GM23338 (cell line): Measurements from ENCODE around the gene DCDC2. TPM values are rescaled to one million over a fixed set of nuclear protein-coding genes. Genes with fewer than 3 reads are reported as not detected.

Experiments used
- ATAC-seq: fragments of 200-7000 bp; cut with Tn5 transposase; 3 replicates; pipeline ENCODE4 v1.9.1; 2020
- DNase-seq: peaks from one replicate; pipeline ENCODE4 v3.0.0-alpha.2; 2015; ENCODE audit warnings: low spot score
- H2AFZ ChIP-seq: fragments of 200-600 bp; sonication (generic); 2 replicates; pipeline ENCODE4 v1.8.0; 2016; ENCODE audit warnings: antibody characterized with exemption, mild to moderate bottlenecking, moderate library complexity
- H3F3A ChIP-seq: fragments of 200-600 bp; sonication (generic); replicated peaks from 2 replicates; pipeline ENCODE4 v1.8.0; 2017; ENCODE audit warnings: antibody characterized with exemption, mixed run types, low read depth
- H3K27ac ChIP-seq: fragments of 200-600 bp; sonication (generic); 2 replicates; pipeline ENCODE4 v1.6.1; 2016; ENCODE audit warnings: low read depth
- H3K27me3 ChIP-seq: fragments of 200-600 bp; sonication (generic); 2 replicates; pipeline ENCODE4 v1.8.0; 2016; ENCODE audit warnings: mild to moderate bottlenecking, mixed run types, moderate library complexity; ENCODE audit not compliant: insufficient read depth
- H3K36me3 ChIP-seq: fragments of 200-600 bp; sonication (generic); 2 replicates; pipeline ENCODE4 v1.8.0; 2016; ENCODE audit warnings: mild to moderate bottlenecking; ENCODE audit not compliant: insufficient read depth
- H3K4me1 ChIP-seq: fragments of 200-600 bp; sonication (generic); 2 replicates; pipeline ENCODE4 v1.8.0; 2016; ENCODE audit warnings: mild to moderate bottlenecking, moderate library complexity; ENCODE audit not compliant: insufficient read depth
- H3K4me2 ChIP-seq: fragments of 200-600 bp; sonication (generic); 2 replicates; pipeline ENCODE4 v1.7.1; 2017; ENCODE audit warnings: mixed run types
- H3K4me3 ChIP-seq: fragments of 200-600 bp; sonication (generic); 2 replicates; pipeline ENCODE4 v1.6.1; 2016; ENCODE audit warnings: mixed run types
- H3K79me2 ChIP-seq: fragments of 200-600 bp; sonication (generic); replicated peaks from 2 replicates; pipeline ENCODE4 v1.8.0; 2017; ENCODE audit warnings: mild to moderate bottlenecking; ENCODE audit not compliant: insufficient read depth
- H3K9me2 ChIP-seq: fragments of 200-600 bp; sonication (generic); 2 replicates; pipeline ENCODE4 v1.8.0; 2017; ENCODE audit not compliant: insufficient read depth
- H4K20me1 ChIP-seq: fragments of 200-600 bp; sonication (generic); replicated peaks from 2 replicates; pipeline ENCODE4 v1.8.0; 2017; ENCODE audit warnings: mild to moderate bottlenecking; ENCODE audit not compliant: insufficient read depth
- H3K27ac Mint-ChIP-seq: 2 replicates; pipeline ENCODE4 v1.8.0; 2020; ENCODE audit warnings: inconsistent platforms, mild to moderate bottlenecking, moderate library complexity, mixed read lengths
- H3K27me3 Mint-ChIP-seq: 3 replicates; pipeline ENCODE4 v1.8.0; 2022; ENCODE audit warnings: low read depth, mild to moderate bottlenecking, moderate library complexity, mixed read lengths, inconsistent platforms; ENCODE audit not compliant: insufficient read depth, poor library complexity
- H3K36me3 Mint-ChIP-seq: 3 replicates; pipeline ENCODE4 v1.8.0; 2021; ENCODE audit warnings: low read depth, mild to moderate bottlenecking, inconsistent platforms, moderate library complexity, mixed read lengths
- H3K4me1 Mint-ChIP-seq: 3 replicates; pipeline ENCODE4 v1.8.0; 2020; ENCODE audit warnings: mild to moderate bottlenecking, inconsistent platforms, mixed read lengths
- H3K4me3 Mint-ChIP-seq: 3 replicates; pipeline ENCODE4 v1.8.0; 2021; ENCODE audit warnings: moderate library complexity, mild to moderate bottlenecking, inconsistent platforms, mixed read lengths
- H3K9me3 Mint-ChIP-seq: 3 replicates; pipeline ENCODE4 v1.8.0; 2020; ENCODE audit warnings: moderate library complexity, mild to moderate bottlenecking, inconsistent platforms, mixed read lengths
- CREB1 ChIP-seq: fragments of 250-450 bp; sonication (Bioruptor Pico); IDR thresholded peaks from 2 replicates; pipeline ENCODE4 v1.5.0; 2020; ENCODE audit warnings: low read depth, mild to moderate bottlenecking, moderate library complexity
- CTCF ChIP-seq, 2 experiments: fragments of 200-600 bp in 1 of 2; sonication (generic) in 1 of 2; conservative IDR thresholded peaks; 2 replicates each; pipeline versions ENCODE4 v1.5.1 to v1.6.1; 2016 to 2017; ENCODE audit warnings: antibody characterized with exemption in 2 of 2, low read depth in 2 of 2, mild to moderate bottlenecking in 2 of 2, moderate library complexity in 1 of 2
- ETS1 ChIP-seq: IDR thresholded peaks from 2 replicates; pipeline ENCODE4 v1.6.1; 2016; ENCODE audit warnings: antibody characterized with exemption
- EZH2 ChIP-seq: fragments of 200-600 bp; sonication (generic); IDR thresholded peaks from one replicate; pipeline ENCODE4 v1.8.0; 2017; ENCODE audit warnings: antibody characterized with exemption, mild to moderate bottlenecking, low read depth; ENCODE audit not compliant: unreplicated experiment
- EZH2phosphoT487 ChIP-seq: fragments of 200-600 bp; sonication (generic); IDR thresholded peaks from one replicate; pipeline ENCODE4 v1.8.1; 2018; ENCODE audit warnings: antibody characterized with exemption; ENCODE audit not compliant: unreplicated experiment
- JUNB ChIP-seq: IDR thresholded peaks from one replicate; pipeline ENCODE4 v1.6.1; 2016; ENCODE audit warnings: antibody characterized with exemption; ENCODE audit not compliant: unreplicated experiment
- NANOG ChIP-seq: IDR thresholded peaks from 2 replicates; pipeline ENCODE4 v1.6.1; 2016; ENCODE audit warnings: antibody characterized with exemption, borderline replicate concordance
- POLR2AphosphoS5 ChIP-seq: IDR thresholded peaks from 2 replicates; pipeline ENCODE4 v1.6.1; 2016; ENCODE audit warnings: antibody characterized with exemption, low read depth
- REST ChIP-seq: IDR thresholded peaks from one replicate; pipeline ENCODE4 v1.6.1; 2018; ENCODE audit warnings: antibody characterized with exemption; ENCODE audit not compliant: unreplicated experiment
- STAT1 ChIP-seq: IDR thresholded peaks from one replicate; pipeline ENCODE4 v1.6.1; 2016; ENCODE audit warnings: antibody characterized with exemption; ENCODE audit not compliant: unreplicated experiment
- ZNF114 ChIP-seq: fragments of 250-450 bp; sonication (Bioruptor Pico); IDR thresholded peaks from 2 replicates; pipeline ENCODE4 v1.5.0; 2020; ENCODE audit warnings: mild to moderate bottlenecking, moderate library complexity
- ZNF331 ChIP-seq: fragments of 250-450 bp; sonication (Bioruptor Pico); IDR thresholded peaks from 2 replicates; pipeline ENCODE4 v1.5.0; 2020; ENCODE audit warnings: low read depth, mild to moderate bottlenecking, moderate library complexity
- ZNF462 ChIP-seq: fragments of 250-450 bp; sonication (Bioruptor Pico); IDR thresholded peaks from 2 replicates; pipeline ENCODE4 v1.5.0; 2020; ENCODE audit warnings: mild to moderate bottlenecking, moderate library complexity
- polyA plus RNA-seq: library from polyadenylated mRNA; unstranded; fragments of >200 nt; fragmentation: Nextera tagmentation; extraction: Ambion mirVana; gene quantifications from 2 replicates; pipeline ENCODE4 v1.2.1, GENCODE V29; 2016
- total RNA-seq: library from RNA; depleted of rRNA; stranded (reverse); fragments of >200 nt; shearing (Covaris generic); gene quantifications from 2 replicates; pipeline ENCODE4 v1.2.3, GENCODE V29; 2014

DCDC2 gene
- total and polyA plus RNA-seq, 2 experiments from 2014 or later = 0.59 to 0.79 TPM

- TF ChIP-seq JUNB (no peak), ETS1 (no peak), NANOG (no peak), REST (no peak), CREB1 (no peak), ZNF114 (CRISPR knock-in tag) (no peak), ZNF331 (CRISPR knock-in tag) (no peak), EZH2 (no peak), ZNF462 (CRISPR knock-in tag) (no peak), EZH2phosphoT487 (no peak), STAT1 (no peak), CTCF (conservative IDR thresholded peaks at IDR 0.05; ENCODE audit: low read depth in 2 of 2) (no peak), POLR2AphosphoS5 (no peak)
- Histone ChIP-seq H3K36me3 (no peaks in the 10 kb centered on the region), H3K4me1 (no peaks in the 10 kb centered on the region), H3K4me2 (no peak overlapping the region), H3F3A (no peaks in the 10 kb centered on the region), H3K9me2 (no peaks in the 10 kb centered on the region), H3K79me2 (no peaks in the 10 kb centered on the region), H4K20me1 (no peaks in the 10 kb centered on the region), H3K27me3 (no peaks in the 10 kb centered on the region), H3K4me3 (no peak overlapping the region), H3K27ac (no peak overlapping the region), H2AFZ (no peak overlapping the region)
- no peaks in the 10 kb centered on the region for H3K36me3 Mint-ChIP-seq
- DNase-seq (no peak), ATAC-seq (no peak)
- H3K27ac Mint-ChIP-seq = no peak overlapping the region
- H3K27me3 Mint-ChIP-seq = no peaks in the 10 kb centered on the region
- no peaks in the 10 kb centered on the region for H3K4me1 Mint-ChIP-seq
- H3K4me3 Mint-ChIP-seq = no peak overlapping the region
- H3K9me3 Mint-ChIP-seq = no peaks in the 10 kb centered on the region; the same call in 2 of the 3 replicates
Observed at GRCh38 chr6:24149296-24149695, 208.6 kb downstream of the DCDC2 start.
